ENCODE data around the gene YDJC.
"Not testable (repeated sequence)": the region's sequence is repeated elsewhere in the genome, so short reads cannot be mapped to it uniquely, and the experiment has no call there.

YDJC gene

GRCh38 chr22:21641417-21641788, 11.6 kb upstream of the YDJC start:
- peaks cover 18% of the 10 kb centered on the region for H3K79me2 ChIP-seq (ENCODE audit: low read length)
- H2AFZ ChIP-seq (ENCODE audit: low read depth, low read length), result peak overlapping the region; percentile 82
- H3K4me2 ChIP-seq (ENCODE audit: low read length), result peak overlapping the region; percentile 96
- H3K9ac ChIP-seq (ENCODE audit: low read length), result peak overlapping the region; percentile 85
- H4K20me1 ChIP-seq (ENCODE audit: insufficient read depth, low read length), result peaks cover 10% of the 10 kb centered on the region
- peak; percentile 8; the same call in 1 of the 2 replicates for TF ChIP-seq CTCF (IDR thresholded peaks at IDR 0.05; ENCODE audit: low read depth, low read length)
- no peak for TF ChIP-seq EZH2phosphoT487 (IDR thresholded peaks at IDR 0.05; ENCODE audit: low read depth)
- peaks cover 7% of the 10 kb centered on the region for H3K36me3 ChIP-seq (replicated peaks; ENCODE audit: low read depth, low read length)
- no peaks in the 10 kb centered on the region for H3K9me3 ChIP-seq (ENCODE audit: insufficient read depth, low read length)
- peak overlapping the region; percentile 89 for H3K4me3 ChIP-seq (ENCODE audit: low read length)
- no peaks in the 10 kb centered on the region; the same call in 1 of the 2 replicates for H3K27me3 ChIP-seq (ENCODE audit: low read depth, low read length)
- H3K27ac ChIP-seq (ENCODE audit: low read length), result no peak overlapping the region
- peaks cover 24% of the 10 kb centered on the region for H3K4me1 ChIP-seq (ENCODE audit: low read length)

- peak overlapping the region; percentile 85; the same call in 1 of the 2 replicates for H3K9ac ChIP-seq (ENCODE audit: low read length)
- H3K36me3 ChIP-seq (replicated peaks; ENCODE audit: low read depth, low read length), result peaks cover 4% of the 10 kb centered on the region
- H3K79me2 ChIP-seq (ENCODE audit: low read length), result peaks cover 18% of the 10 kb centered on the region
- TF ChIP-seq EZH2phosphoT487 (IDR thresholded peaks at IDR 0.05; ENCODE audit: low read depth) (no peak), CTCF (IDR thresholded peaks at IDR 0.05; ENCODE audit: low read depth, low read length) (no peak)
- H3K4me1 ChIP-seq (ENCODE audit: low read length), result peaks cover 19% of the 10 kb centered on the region
- H2AFZ ChIP-seq (ENCODE audit: low read depth, low read length), result no peak overlapping the region
- H3K4me3 ChIP-seq (ENCODE audit: low read length), result peak overlapping the region; percentile 89
- H3K27ac ChIP-seq (ENCODE audit: low read length), result no peak overlapping the region
- peak overlapping the region; percentile 96 for H3K4me2 ChIP-seq (ENCODE audit: low read length)
- H3K9me3 ChIP-seq (ENCODE audit: insufficient read depth, low read length), result no peaks in the 10 kb centered on the region
- H3K27me3 ChIP-seq (ENCODE audit: low read depth, low read length), result no peaks in the 10 kb centered on the region; the same call in 1 of the 2 replicates
- H4K20me1 ChIP-seq (ENCODE audit: insufficient read depth, low read length), result peaks cover 10% of the 10 kb centered on the region
Measured at GRCh38 chr22:21640810-21641209, 11.0 kb upstream of the YDJC start.

DNA sequence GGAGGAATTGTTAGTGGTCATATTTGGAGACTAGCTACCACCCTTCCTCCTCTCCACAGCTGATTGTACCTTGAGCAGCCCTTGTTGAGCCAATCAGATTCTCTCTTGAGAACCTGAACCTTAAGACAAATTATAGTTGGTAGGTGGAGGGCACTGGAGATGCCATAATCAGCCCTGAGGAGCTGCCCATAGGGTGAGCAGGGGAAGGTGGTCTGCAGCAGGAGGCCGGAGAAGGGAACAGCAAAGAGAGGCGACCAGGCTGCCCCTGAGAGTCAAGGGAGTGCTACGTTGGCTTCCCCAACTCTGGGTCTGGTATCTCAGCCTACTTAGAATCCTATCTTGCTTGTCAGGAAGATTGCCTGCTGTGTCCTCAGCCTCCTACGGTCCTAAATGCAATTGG, 9.5 kb upstream of the YDJC start:
- Histone ChIP-seq H2AFZ (ENCODE audit: low read depth, low read length) (no peak overlapping the region), H4K20me1 (ENCODE audit: insufficient read depth, low read length) (peaks cover 10% of the 10 kb centered on the region), H3K27me3 (ENCODE audit: low read depth, low read length) (no peaks in the 10 kb centered on the region; the same call in 1 of the 2 replicates), H3K9ac (ENCODE audit: low read length) (no peak overlapping the region), H3K36me3 (replicated peaks; ENCODE audit: low read depth, low read length) (peaks cover 4% of the 10 kb centered on the region), H3K4me1 (ENCODE audit: low read length) (peaks cover 15% of the 10 kb centered on the region), H3K4me3 (ENCODE audit: low read length) (no peak overlapping the region), H3K79me2 (ENCODE audit: low read length) (peaks cover 18% of the 10 kb centered on the region), H3K27ac (ENCODE audit: low read length) (no peak overlapping the region), H3K4me2 (ENCODE audit: low read length) (no peak overlapping the region), H3K9me3 (ENCODE audit: insufficient read depth, low read length) (no peaks in the 10 kb centered on the region)
- no peak for TF ChIP-seq CTCF (IDR thresholded peaks at IDR 0.05; ENCODE audit: low read depth, low read length)

DNA sequence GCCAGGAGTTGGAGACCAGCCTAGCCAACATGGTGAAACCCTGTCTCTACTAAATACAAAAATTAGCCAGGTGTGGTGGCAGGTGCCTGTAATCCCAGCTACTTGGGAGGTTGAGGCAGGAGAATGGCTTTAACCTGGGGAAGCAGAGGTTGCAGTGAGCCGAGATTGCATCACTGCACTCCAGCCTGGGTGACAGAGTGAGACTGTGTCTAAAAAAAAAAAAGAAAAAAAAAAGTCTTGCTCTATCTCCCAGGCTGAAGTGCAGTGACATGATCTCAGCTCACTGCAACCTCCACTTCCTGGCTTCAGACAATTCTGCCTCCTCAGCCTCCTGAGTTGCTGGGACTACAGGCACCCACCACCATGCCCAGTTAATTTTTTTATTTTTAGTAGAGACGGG, 7.6 kb upstream of the YDJC start:
- H3K9me3 ChIP-seq (ENCODE audit: insufficient read depth, low read length); H3K9ac ChIP-seq (ENCODE audit: low read length); H3K4me3 ChIP-seq (ENCODE audit: low read length); H3K4me2 ChIP-seq (ENCODE audit: low read length); H4K20me1 ChIP-seq (ENCODE audit: insufficient read depth, low read length); H3K27ac ChIP-seq (ENCODE audit: low read length); H3K36me3 ChIP-seq (replicated peaks; ENCODE audit: low read depth, low read length); H3K4me1 ChIP-seq (ENCODE audit: low read length); H3K79me2 ChIP-seq (ENCODE audit: low read length); H2AFZ ChIP-seq (ENCODE audit: low read depth, low read length); H3K27me3 ChIP-seq (ENCODE audit: low read depth, low read length): not testable (repeated sequence)

Measured in OCI-LY3 (cell line).